HG03175 (cell line): ENCODE measurements around the gene AOC2.
"Not testable (repeated sequence)": the region's sequence is repeated elsewhere in the genome, so short reads cannot be mapped to it uniquely, and the experiment has no call there.

Experiments
- ATAC-seq: cut with Tn5 transposase; IDR thresholded peaks from one replicate; pipeline ENCODE4 v1.9.1; 2021; ENCODE audit warnings: mild to moderate bottlenecking, moderate library complexity; ENCODE audit not compliant: unreplicated experiment

The AOC2 gene

DNA sequence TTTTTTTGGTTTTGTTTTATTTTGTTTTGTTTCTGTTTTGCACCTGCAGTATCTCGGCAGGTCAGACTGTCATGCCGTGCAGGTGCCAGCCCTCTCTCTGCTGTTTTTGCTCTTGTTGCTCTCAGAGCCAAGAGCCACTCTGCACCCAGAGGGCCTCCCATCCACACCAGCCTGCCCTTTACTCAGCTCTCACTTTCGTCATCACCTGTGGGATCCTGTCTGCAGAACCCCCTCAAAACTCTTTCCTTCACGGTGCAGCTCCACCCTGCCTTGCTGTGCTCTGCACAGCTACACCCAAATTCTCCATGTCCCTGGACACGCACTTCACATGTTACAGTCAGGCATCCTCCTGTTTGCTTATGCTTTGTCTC, 9.2 kb downstream of the AOC2 start:
- ATAC-seq, result no peak

DNA sequence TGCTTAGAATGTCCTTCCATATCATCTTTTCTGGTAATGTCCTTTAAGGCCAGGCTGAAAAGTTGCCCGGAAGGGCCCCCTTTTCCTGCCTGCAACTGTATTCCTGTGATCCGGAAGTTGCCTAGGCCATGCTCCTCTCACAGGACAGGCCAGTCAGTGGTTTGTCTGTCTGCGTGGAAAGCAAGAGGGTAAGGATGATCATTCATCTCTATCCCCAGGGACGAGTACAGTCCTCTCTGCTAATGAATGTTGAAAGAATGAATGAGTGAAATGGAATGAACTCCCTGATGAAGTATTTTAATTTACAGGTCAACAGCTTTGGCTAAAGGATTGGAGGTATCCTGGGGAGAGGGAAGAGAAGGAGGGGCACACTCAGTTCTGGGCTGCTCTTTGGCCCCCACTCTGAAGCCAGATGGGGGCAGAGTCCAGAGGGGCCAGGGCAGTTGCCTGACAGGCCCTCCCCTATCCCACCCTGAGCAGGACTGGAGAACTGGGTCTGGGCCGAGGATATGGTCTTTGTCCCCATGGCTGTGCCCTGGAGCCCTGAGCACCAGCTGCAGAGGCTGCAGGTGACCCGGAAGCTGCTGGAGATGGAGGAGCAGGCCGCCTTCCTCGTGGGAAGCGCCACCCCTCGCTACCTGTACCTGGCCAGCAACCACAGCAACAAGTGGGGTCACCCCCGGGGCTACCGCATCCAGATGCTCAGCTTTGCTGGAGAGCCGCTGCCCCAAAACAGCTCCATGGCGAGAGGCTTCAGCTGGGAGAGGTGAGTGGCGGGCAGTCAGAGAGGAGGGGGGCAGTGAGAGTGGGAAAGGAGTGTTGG, 9.8 kb downstream of the AOC2 start:
- no peak for ATAC-seq

DNA sequence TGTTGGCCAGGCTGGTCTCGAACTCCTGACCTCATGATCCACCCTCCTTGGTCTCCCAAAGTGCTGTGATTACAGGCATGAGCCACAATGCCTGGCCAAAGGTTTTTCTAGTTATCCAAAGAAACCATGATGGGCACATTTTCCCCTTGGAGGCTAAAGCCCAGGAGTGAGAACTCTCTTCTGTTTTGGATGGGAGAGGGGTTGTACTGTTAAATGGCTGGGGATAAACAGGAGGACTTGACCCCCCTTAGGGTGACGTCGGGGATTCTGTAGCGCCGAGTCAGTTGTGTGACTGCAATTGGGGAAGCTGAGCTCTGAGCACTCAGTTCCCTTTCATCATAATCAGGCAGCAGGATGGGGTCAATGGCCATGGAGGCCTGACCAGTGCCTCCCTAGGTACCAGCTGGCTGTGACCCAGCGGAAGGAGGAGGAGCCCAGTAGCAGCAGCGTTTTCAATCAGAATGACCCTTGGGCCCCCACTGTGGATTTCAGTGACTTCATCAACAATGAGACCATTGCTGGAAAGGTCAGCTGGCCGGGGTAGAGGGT, 10.7 kb downstream of the AOC2 start:
- ATAC-seq, result no peak

DNA sequence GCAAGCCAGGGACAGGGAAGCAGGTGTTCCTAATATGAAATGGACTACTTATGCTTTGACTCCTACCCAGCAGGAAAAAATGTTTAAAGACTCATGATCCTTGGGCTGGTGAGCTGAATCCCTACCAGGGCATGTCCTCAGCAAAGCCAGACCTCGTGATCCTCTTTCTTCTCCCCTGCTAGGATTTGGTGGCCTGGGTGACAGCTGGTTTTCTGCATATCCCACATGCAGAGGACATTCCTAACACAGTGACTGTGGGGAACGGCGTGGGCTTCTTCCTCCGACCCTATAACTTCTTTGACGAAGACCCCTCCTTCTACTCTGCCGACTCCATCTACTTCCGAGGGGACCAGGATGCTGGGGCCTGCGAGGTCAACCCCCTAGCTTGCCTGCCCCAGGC, 11.7 kb downstream of the AOC2 start:
- not testable (repeated sequence) for ATAC-seq

DNA sequence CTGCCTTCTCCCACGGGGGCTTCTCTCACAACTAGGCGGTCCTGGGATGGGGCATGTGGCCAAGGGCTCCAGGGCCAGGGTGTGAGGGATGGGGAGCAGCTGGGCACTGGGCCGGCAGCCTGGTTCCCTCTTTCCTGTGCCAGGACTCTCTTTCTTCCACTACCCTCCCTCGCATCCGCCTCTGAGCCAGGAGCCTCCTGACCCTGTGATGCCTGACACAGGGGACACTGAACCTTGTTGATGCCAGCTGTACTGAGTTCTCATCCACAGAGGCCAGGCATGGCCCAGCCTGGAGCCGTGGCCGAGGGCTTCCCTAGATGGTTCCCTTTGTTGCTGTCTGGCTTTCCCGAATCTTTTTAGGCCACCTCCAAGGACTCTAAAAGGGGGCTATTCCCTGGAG, 12.1 kb downstream of the AOC2 start:
- not testable (repeated sequence) for ATAC-seq

DNA sequence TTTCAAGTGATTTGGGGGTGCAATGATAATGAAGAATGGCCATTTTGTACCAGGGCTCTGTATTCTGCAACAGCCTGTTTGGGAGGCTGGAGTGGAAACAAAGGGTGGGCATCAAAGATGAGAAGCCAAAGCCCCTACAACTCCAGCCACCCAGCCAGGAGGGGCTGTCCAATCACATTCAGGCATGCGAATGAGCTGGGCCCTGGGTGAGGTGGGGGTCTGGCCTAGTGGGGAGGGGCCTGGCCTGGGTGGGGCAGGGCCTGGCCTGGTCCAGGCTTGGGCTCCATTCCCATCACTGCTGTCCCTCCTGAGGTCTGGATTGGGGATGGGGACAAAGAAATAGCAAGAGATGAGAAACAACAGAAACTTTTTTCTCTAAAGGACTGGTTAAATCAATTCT, 13.0 kb downstream of the AOC2 start:
- ATAC-seq, result no peak

DNA sequence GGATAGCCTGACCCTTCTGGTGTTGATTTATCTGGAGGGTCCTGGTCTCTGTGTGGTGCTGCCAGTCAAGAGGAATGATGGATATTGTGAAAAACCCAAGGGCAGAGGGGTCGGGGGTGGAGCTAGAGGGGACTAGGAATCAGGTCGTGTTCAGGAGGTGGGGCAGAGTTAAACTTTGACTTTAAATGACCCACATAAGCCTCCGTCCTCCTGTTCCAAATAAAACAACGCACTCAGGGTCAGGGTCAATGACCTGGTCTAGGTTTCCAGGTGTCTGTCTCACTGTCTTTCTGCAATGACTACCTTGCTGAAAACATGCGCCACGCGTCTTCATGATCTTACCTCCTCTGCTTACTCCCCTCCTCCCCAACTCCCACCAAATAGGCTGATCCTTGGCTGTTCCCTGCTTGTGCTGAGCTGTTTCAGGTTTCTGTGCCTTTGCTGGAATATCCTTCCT, 21.3 kb downstream of the AOC2 start:
- no peak for ATAC-seq

DNA sequence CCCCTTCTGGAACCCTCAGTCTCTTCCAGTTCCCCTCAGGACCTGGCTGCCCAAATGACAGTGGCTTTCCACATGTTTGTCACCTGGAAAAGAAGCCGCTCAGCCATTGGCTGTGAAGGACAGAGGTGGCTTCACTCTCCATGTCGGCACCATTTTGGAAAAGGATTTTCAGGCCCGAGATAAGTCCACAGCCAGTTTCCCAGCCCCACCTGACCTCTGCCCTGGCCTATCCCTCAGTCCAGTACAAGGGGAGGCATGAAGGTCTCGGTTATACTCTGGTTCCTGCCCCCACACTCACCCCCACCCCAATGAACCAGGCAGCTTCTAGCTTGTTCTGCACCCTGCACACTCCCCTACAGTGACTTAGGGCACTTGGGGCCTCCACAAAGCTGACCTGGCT, 21.8 kb downstream of the AOC2 start:
- ATAC-seq, result no peak

DNA sequence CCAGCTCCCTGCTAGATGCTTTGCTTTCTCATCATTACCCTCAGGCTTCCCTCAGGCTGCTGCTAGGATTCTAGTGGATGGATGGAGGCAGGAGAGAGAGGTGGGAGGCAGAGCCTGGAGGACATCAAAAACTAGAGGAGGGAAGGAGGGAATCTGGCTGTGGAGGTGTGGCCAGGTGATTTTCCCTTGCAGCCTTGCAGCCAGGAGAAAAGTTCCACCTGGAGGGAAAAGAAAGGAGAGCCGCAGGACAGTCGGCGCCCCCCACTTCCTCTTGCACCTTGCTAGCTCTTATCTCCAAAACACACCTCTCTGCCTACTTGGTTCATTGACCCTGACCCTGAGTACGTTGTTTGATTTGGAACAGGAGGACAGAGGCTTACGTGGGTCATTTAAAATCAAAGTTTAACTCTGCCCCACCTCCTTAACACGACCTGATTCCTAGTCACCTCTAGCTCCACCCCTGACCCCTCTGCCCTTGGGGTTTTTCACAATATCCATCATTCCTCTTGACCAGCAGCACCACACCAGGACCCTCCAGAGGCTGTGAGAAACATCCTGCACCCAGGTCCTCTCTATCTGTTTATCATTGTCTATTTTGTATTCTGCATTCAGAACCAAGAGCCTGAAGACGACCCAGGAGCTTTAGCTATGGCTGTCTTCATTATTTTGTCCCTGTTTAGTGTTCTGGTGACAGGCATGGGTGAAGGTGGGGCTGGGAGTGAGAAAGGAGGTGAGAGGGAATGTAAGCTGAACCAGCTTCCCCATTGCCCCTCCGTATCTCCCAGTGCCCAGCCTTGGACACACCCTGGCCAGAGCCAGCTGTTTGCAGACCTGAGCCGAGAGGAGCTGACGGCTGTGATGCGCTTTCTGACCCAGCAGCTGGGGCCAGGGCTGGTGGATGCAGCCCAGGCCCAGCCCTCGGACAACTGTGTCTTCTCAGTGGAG, 22.5 kb downstream of the AOC2 start:
- ATAC-seq, result no peak

DNA sequence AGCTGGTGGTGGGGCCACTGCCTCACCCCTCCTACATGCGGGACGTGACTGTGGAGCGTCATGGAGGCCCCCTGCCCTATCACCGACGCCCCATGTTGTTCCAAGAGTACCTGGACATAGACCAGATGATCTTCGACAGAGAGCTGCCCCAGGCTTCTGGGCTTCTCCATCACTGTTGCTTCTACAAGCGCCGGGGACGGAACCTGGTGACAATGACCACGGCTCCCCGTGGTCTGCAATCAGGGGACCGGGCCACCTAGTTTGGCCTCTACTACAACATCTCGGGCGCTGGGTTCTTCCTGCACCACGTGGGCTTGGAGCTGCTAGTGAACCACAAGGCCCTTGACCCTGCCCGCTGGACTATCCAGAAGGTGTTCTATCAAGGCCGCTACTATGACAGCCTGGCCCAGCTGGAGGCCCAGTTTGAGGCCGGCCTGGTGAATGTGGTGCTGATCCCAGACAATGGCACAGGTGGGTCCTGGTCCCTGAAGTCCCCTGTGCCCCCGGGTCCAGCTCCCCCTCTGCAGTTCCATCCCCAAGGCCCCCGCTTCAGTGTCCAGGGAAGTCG, 23.4 kb downstream of the AOC2 start:
- ATAC-seq, result not testable (repeated sequence)

DNA sequence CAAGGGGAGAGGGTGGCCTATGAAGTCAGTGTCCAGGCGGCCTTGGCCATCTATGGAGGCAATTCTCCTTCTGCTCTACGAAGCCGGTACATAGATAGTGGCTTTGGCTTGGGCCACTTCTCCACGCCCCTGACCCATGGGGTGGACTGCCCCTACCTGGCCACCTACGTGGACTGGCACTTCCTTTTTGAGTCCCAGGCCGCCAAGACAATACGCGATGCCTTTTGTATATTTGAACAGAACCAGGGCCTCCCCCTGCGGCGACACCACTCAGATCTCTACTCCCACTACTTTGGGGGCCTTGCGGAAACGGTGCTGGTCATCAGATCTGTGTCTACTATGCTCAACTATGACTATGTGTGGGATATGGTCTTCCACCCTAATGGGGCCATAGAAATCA, 24.0 kb downstream of the AOC2 start:
- no peak for ATAC-seq

DNA sequence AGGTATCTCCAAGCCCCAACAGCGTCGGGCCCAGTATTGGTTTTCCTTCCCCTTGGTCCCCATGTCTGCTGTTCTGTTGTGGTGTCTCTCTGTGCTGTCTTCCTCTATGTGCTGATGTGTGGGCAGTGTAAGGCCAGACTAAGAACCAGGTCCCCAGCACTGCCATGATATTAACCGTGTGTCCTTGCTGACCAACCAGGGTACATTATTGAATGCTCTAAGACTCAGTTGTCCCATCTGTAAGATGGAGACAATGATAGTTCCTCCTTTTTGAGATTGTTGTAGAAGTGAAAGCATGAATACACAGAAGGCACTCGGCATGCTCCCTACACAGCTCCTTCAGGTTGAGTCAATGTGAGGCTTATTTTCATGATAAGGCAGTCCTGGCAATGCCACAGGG, 27.3 kb downstream of the AOC2 start:
- ATAC-seq, result no peak

DNA sequence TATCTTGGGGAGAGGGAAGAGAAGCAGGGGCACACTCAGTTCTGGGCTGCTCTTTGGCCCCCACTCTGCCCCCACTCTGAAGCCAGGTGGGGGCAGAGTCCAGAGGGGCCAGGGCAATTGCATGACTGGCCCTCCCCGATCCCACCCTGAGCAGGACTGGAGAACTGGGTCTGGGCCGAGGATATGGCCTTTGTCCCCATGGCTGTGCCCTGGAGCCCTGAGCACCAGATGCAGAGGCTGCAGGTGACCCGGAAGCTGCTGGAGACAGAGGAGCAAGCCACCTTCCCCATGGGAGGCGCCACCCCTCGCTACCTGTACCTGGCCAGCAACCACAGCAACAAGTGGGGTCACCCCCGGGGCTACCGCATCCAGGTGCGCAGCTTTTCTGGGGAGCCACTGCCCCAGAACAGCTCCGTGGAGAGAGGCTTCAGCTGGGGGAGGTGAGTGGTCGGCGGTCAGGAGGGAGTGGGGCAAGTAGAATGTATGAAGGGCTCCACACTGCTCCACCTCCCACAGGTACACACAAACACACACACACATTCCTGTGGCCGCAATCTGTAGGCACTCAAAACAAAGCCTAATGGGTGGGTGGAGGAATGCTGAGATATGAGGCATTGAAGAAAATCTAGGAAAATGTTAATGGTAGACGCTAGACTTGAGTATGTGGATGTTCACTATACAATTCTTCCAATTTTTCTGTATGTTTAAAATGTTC, 28.0 kb downstream of the AOC2 start:
- no peak for ATAC-seq

DNA sequence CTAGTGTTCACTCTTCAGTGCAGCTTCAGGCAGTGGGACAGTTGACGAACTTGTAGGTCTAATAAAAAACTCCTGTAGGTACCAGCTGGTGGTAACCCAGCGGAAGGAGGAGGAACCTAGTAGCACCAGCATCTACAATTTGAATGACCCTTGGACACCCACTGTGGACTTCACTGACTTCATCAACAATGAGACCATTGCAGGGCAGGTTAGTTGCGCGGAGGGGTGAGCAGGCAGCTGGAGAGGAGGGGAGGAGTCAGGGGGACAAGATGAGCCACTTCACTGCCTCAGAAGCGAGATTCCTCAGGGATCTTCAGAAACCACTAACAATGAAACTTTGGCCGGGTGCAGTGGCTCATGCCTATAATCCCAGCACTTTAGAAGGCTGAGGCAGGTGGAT, 28.9 kb downstream of the AOC2 start:
- ATAC-seq, result no peak

DNA sequence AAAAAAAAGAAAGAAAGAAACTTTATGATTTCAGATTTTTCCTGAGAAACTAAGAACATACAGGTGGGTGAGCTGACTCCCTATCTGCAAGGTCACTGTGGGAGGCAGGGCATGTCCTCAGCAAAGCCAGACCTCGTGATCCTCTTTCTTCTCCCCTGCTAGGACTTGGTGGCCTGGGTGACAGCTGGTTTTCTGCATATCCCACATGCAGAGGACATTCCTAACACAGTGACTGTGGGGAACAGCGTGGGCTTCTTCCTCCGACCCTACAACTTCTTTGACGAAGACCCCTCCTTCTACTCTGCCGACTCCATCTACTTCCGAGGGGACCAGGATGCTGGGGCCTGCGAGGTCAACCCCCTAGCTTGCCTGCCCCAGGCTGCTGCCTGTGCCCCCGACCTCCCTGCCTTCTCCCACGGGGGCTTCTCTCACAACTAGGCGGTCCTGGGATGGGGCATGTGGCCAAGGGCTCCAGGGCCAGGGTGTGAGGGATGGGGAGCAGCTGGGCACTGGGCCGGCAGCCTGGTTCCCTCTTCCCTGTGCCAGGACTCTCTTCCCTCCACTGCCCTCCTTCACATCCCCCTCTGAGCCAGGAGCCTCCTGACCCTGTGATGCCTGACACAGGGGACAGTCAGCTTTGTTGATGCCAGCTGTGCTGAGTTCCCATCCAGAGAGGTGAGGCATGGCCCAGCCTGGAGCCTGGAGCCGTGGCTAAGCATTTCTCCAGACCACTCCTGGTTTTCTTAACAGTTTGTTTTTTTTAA, 29.7 kb downstream of the AOC2 start:
- not testable (repeated sequence) for ATAC-seq

DNA sequence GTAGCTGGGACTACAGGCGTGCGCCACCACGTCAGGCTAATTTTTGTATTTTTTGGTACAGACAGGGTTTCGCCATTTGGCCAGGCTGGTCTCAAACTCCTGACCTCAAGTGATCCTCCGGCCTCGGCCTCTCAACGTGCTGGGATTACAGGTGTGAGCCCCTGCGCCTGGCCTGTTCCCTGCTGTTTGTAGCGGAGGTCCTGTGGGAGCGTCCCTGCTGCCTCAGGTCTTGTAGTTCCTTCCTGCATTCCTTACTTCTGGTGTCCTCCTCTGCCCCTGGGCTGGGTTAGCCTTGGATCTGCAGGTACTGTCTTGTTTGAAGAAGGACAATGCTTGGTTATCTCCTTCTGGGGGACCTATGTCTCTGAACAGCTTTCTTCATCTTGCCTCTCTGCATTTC, 32.7 kb downstream of the AOC2 start:
- ATAC-seq, result no peak

DNA sequence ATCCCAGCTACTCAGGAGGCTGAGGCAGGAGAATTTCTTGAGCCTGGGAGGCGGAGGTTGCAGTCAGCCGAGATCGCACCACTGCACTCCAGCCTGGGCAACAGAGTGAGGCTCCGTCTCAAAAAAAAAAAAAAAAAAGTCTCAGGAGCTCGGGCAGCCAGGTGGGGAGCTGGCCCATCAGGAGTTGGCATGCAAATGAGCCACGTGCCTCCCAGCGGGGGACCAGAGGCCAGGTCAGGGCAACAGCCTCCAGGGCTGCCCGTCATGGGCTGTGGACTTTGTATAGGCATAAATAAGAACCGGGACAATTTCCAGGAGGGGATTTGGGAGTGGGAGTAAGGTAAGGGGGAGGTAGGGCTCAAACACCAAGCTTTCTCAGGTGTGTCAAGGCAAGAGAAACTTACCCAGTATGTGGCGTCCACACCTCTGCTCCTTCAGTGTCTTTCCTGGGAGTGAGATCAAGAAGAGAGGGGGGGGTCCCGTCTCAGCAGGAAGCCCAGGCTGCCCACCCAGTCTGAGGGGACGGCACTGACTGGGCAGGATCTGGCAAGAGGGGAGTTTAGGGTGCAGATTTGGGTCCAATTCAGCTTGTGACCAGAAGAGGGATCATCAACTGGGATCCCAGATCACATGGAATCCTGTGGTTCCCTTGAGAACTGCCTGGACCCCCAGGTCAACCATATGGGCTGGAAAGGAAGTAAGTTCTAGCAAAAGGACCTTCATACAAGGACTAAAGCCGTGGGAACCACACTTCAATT, 33.9 kb downstream of the AOC2 start:
- no peak for ATAC-seq

DNA sequence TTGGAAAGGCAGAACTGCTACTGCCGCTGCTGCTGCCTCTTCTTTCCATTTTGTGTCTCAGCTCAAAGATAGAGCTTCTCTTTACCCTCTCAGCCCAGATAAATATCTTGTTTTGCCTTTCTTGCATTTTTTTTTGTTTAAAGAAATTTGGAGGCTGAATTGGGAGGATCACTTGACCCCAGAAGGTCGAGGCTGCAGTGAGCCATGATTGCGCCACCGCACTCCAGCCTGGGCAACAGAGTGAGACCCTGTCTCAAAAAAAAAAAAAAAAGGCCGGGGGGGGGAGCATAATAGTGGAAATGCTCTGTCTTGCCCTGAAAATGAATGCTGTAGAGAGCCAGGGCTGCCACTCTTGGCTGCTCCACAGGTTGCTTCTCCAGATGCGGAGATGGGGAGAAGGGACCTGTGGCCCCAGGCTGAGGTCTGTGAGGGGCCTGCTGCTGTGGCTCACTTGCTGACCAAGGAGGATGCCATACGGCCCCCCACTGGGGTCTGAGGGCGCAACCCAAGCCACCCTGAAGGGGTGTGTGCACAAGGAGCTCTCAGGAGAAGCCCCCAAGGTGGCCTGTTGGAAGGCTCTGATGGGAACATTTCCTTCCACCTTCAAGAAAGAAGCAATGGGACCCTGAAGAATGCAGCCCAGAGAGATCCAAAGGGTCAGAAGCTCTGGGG, 34.7 kb downstream of the AOC2 start:
- no peak for ATAC-seq

DNA sequence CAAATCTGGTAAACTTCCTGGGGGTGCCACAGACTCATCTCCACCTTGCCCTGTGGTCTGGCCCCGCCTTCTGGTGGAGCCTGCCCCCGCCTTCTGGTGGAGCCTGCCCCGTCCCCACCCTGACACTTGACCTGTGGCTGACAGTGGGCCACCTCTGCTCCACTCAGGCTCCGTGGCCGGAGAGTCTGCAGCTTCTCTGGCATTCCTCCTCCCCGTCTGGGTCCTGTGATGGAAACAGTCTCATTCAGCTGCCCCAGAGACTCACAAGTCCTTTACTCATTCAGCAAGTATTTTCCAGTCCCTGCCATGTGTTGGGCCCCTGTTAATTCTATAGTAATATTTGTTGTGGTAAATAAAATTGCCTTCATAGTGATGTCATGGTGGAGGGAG, 35.2 kb downstream of the AOC2 start:
- ATAC-seq, result no peak
